Transverse colon (tissue), 4 donors: ENCODE results near the gene IL19. TPM values are rescaled to one million over a fixed set of nuclear protein-coding genes. Genes with fewer than 3 reads are reported as not detected.

ENCODE experiments used
- DNase-seq: peaks from one replicate; pipeline ENCODE4 v3.0.0-alpha.2; 2019
- H3K27ac ChIP-seq, 4 donors: fragments of 200-600 bp; sonication (generic); 2 replicates each; pipeline ENCODE4 v1.5.1; 2016 to 2018; ENCODE audit warnings: inconsistent platforms in 4 of 4
- H3K27me3 ChIP-seq: fragments of 200-600 bp; sonication (generic); 2 replicates; pipeline ENCODE4 v1.5.1; 2017; ENCODE audit warnings: inconsistent platforms
- H3K36me3 ChIP-seq, 4 donors: fragments of 200-600 bp; sonication (generic); 2 replicates each; pipeline ENCODE4 v1.5.1; 2017 to 2019; ENCODE audit warnings: inconsistent platforms in 4 of 4
- H3K4me1 ChIP-seq, 4 donors: fragments of 200-600 bp; sonication (generic); 2 replicates each; pipeline ENCODE4 v1.5.1; 2017 to 2020; ENCODE audit warnings: inconsistent platforms in 4 of 4
- H3K4me3 ChIP-seq, 4 donors: fragments of 200-600 bp; sonication (generic); 1 replicate in 1 of 4; 2 replicates in 3 of 4; pipeline versions ENCODE4 v1.5.1 to v1.6.1; 2017 to 2019; ENCODE audit warnings: inconsistent platforms in 4 of 4
- H3K9me3 ChIP-seq, 2 donors: fragments of 200-600 bp; sonication (generic); 2 replicates each; pipeline ENCODE4 v1.5.1; 2017 to 2019; ENCODE audit warnings: inconsistent platforms in 2 of 2
- CTCF ChIP-seq, 5 experiments: fragments of 200-600 bp in 3 of 5; fragments of 450-650 bp in 2 of 5; sonication (generic) in 3 of 5; IDR thresholded peaks; 1 replicate in 2 of 5; 2 replicates in 3 of 5; pipeline ENCODE4 v1.5.1; 2016 to 2017; ENCODE audit warnings: antibody characterized with exemption in 5 of 5, inconsistent platforms in 3 of 5, mild to moderate bottlenecking in 2 of 5, moderate library complexity in 1 of 5
- EP300 ChIP-seq: sonication (generic); formaldehyde crosslinking; IDR thresholded peaks from one replicate; pipeline ENCODE4 v1.6.1; 2017; ENCODE audit warnings: antibody characterized with exemption, low read depth
- POLR2A ChIP-seq: fragments of 450-650 bp; IDR thresholded peaks from one replicate; pipeline ENCODE4 v1.6.1; 2016; ENCODE audit warnings: antibody characterized with exemption, mild to moderate bottlenecking, moderate library complexity
- POLR2AphosphoS5 ChIP-seq, 3 donors: sonication (generic); formaldehyde crosslinking; IDR thresholded peaks; one replicate each; pipeline ENCODE4 v1.6.1; 2016; ENCODE audit warnings: antibody characterized with exemption in 3 of 3
- WGBS, 2 donors: methylation state at CpG; one replicate each; pipeline ENCODE4 v1.1.5; 2018; ENCODE audit warnings: low coverage in 1 of 2; 5-methylcytosine and 5-hydroxymethylcytosine counted together
- in situ Hi-C, 4 donors: fragments of 200-750 bp; cut with MboI; loops; one replicate each; pipeline versions ENCODE4 v1.15.0 to v1.15.1; 2017; ENCODE audit warnings: low sequenced_read_pairs in 3 of 4, low pct_ligation_motif_present in 1 of 4, low pct_unique_long_range_greater_than_20kb in 1 of 4
- intact Hi-C: fragments of 100-400 bp; cut with DNase I; formaldehyde crosslinking; loops from one replicate; pipeline ENCODE4 v1.15.1; 2023; ENCODE audit warnings: low total_unique reads
- total RNA-seq, 4 donors: library from RNA; depleted of rRNA; stranded (reverse); fragments of >200 nt; gene quantifications; one replicate each; pipeline ENCODE4 v1.1.0, GENCODE V29; 2016

The IL19 gene
- total RNA-seq, 4 donors from 2014 or later = not detected

DNA sequence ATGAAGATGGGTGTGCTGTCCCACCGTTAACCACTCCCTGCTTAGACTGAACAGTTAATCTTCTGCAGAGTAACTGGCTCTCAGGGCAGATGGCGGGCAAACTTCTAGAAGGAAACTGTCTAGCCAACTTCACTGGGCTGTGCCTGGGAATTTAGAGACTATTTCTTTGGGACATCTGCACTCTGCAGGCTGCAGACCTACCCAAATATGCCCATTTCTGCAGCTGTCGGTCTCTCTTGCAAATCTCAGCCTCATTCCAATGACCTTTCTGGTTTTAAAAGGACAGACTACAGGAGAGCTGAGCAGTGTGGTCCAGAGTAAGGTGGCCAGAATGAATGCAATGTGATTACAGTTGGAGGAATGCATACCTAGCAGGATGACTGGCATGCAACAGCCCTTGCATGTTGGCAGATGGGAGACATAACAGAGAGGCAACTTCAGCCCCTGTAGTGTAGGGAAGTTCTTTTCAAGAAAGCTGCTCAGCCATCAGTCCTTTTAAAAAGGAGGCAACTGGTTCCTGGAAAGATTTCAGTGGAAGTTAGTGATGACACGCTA is 68.5 kb downstream of the IL19 start:
- intact Hi-C loops = no loop called here
- H3K36me3 ChIP-seq = no peaks in the 10 kb centered on the region
- TF ChIP-seq EP300 = no peak
- no peak for TF ChIP-seq POLR2AphosphoS5 (IDR thresholded peaks at IDR 0.05)
- TF ChIP-seq POLR2A = no peak
- TF ChIP-seq CTCF (IDR thresholded peaks at IDR 0.05) = no peak
- H3K27ac ChIP-seq = no peak overlapping the region
- H3K4me3 ChIP-seq = no peak overlapping the region
- in situ Hi-C loops = no loop called here
- peaks cover 0 to 3% (median 0%) of the 10 kb centered on the region in 4 donors for H3K4me1 ChIP-seq
- DNase-seq = no peak
- WGBS, 2 donors = 73% methylated on average over 4 of the region's 4 CpGs; no CpG with 5 or more reads in 1 of the 2 donors
- H3K27me3 ChIP-seq = peaks cover 15% of the 10 kb centered on the region
- no peaks in the 10 kb centered on the region for H3K9me3 ChIP-seq

GRCh38 chr1:206839857-206840256 is 69.3 kb downstream of the IL19 start:
- Histone ChIP-seq H3K4me1 (no peaks in the 10 kb centered on the region), H3K9me3 (no peaks in the 10 kb centered on the region), H3K36me3 (no peaks in the 10 kb centered on the region), H3K27me3 (peaks cover 15% of the 10 kb centered on the region), H3K4me3 (no peak overlapping the region), H3K27ac (no peak overlapping the region)
- in situ Hi-C loops (no loop called here), intact Hi-C loops (no loop called here)
- no peak for TF ChIP-seq POLR2AphosphoS5 (IDR thresholded peaks at IDR 0.05)
- no peak for TF ChIP-seq CTCF (IDR thresholded peaks at IDR 0.05)
- no peak for TF ChIP-seq EP300
- no peak for TF ChIP-seq POLR2A
- no peak for DNase-seq
- 90% methylated on average over 7 of the region's 7 CpGs; no CpG with 5 or more reads in 1 of the 2 donors for WGBS, 2 donors

GRCh38 chr1:206841609-206842323 is 71.2 kb downstream of the IL19 start:
- WGBS, 2 donors = 80 to 92% methylated on average over 1 to 7 of the region's 7 CpGs
- peaks cover 9% of the 10 kb centered on the region for H3K27me3 ChIP-seq
- no peak for TF ChIP-seq POLR2AphosphoS5 (IDR thresholded peaks at IDR 0.05)
- TF ChIP-seq CTCF (IDR thresholded peaks at IDR 0.05) = no peak
- TF ChIP-seq EP300 = no peak
- no peak for TF ChIP-seq POLR2A
- intact Hi-C loops (no loop called here), in situ Hi-C loops (no loop called here)
- no peak overlapping the region for H3K27ac ChIP-seq
- H3K36me3 ChIP-seq = no peaks in the 10 kb centered on the region
- no peak overlapping the region for H3K4me3 ChIP-seq
- no peak for DNase-seq
- H3K4me1 ChIP-seq = no peaks in the 10 kb centered on the region
- H3K9me3 ChIP-seq = no peaks in the 10 kb centered on the region

- Histone ChIP-seq H3K9me3 (no peaks in the 10 kb centered on the region), H3K27ac (no peak overlapping the region), H3K27me3 (no peaks in the 10 kb centered on the region), H3K4me3 (no peak overlapping the region), H3K36me3 (no peaks in the 10 kb centered on the region), H3K4me1 (no peaks in the 10 kb centered on the region)
- intact Hi-C loops = no loop called here
- no peak for TF ChIP-seq POLR2A
- TF ChIP-seq POLR2AphosphoS5 (IDR thresholded peaks at IDR 0.05) = no peak
- TF ChIP-seq CTCF (IDR thresholded peaks at IDR 0.05) = no peak
- no peak for TF ChIP-seq EP300
- in situ Hi-C loops = no loop called here
- no peak for DNase-seq
These were observed 72.3 kb downstream of the IL19 start for GRCh38 chr1:206842854-206843253.
